ENCODE results near the gene TGFBR3L.
A peak's percentile ranks its signal among the peaks of the same experiment; 100 is the strongest.

The TGFBR3L gene

DNA sequence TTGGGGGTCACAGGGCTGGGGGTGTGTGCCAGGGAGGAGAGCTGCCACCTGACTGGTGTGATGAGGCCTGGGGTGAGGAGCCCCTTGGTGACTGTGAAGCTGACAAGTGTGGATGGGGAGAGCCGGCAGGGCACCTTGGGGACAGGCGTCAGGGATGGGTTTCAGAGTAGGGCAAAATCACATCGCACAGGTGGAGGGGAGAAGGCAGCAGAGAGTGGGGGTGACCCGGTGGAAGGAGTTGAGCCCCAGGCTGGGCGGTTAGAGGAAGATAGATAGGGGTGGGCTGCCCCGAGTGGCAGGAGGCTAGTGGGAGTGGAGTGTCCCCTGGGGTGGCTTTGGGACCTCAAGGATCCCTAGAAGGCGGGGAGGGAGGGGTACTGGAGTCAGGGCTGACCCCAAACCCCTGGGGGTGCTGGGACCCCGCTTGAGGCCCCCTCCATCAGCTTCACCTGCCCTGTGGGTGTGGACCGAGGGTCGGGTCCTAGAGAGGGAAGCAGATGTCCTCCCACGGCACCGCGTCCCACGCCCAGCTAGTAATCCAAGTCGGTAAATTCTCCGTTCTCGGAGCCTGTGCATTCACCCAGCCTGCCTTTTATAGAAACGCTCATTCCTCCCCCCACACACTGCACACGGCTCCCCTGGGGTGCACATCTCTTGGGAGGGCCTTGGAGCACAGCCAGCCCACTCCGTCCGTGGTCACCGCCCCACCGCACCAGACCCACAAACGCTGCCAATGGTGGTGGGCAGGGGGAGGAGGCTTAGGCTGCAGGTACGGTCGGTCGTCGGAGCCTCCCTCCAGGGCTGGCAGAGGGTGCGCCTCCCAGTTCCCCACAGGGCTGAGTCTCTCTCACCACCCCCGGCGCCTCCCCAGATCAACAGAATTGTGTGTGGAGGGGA, 8.9 kb downstream of the TGFBR3L start:
- Histone ChIP-seq H3K4me3 (ENCODE audit: low read length in 2 of 2) (no peak overlapping the region), H3K27ac (ENCODE audit: low read depth in 2 of 2, low read length in 2 of 2) (peak overlapping the region in 1 of 2 donors; percentile 16), H3K27me3 (ENCODE audit: control insufficient read depth in 2 of 2, insufficient read depth in 2 of 2, low read length in 2 of 2) (peaks cover 3 to 6% of the 10 kb centered on the region in 2 donors), H3K9ac (ENCODE audit: low read depth in 1 of 2, low read length in 2 of 2) (no peak overlapping the region), H3K36me3 (ENCODE audit: control insufficient read depth in 2 of 2, insufficient read depth in 2 of 2, low read length in 2 of 2) (peaks cover 0 to 6% of the 10 kb centered on the region in 2 donors), H3K4me1 (ENCODE audit: control insufficient read depth in 2 of 2, insufficient read depth in 2 of 2, low read length in 2 of 2) (peaks cover 25 to 29% of the 10 kb centered on the region in 2 donors), H3K9me3 (ENCODE audit: control insufficient read depth in 2 of 2, low read length in 2 of 2) (no peaks in the 10 kb centered on the region)

DNA sequence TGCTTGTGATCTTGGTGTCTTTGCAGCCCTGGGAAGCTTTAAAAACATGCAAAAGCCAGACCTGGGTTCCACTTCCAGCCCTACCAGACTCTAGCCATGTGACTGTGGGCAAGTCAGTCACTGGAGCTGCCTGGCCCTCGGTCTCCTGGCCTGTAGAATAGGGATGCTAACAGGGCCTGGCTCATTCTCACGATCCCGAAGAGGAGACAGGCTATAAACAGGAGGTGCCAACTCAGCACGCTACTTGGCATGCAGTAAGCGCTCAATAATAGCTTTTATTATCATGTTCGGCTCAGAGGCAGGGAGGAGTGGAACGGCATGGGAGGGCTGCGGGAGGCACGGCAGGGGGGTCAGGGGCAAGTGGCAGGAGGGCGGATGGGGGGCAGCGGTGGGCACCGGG, 9.6 kb downstream of the TGFBR3L start:
- Histone ChIP-seq H3K27me3 (ENCODE audit: control insufficient read depth in 2 of 2, insufficient read depth in 2 of 2, low read length in 2 of 2) (no peaks in the 10 kb centered on the region), H3K36me3 (ENCODE audit: control insufficient read depth in 2 of 2, insufficient read depth in 2 of 2, low read length in 2 of 2) (peaks cover 0 to 6% of the 10 kb centered on the region in 2 donors), H3K9ac (ENCODE audit: low read depth in 1 of 2, low read length in 2 of 2) (no peak overlapping the region), H3K4me1 (ENCODE audit: control insufficient read depth in 2 of 2, insufficient read depth in 2 of 2, low read length in 2 of 2) (peaks cover 20 to 29% of the 10 kb centered on the region in 2 donors), H3K4me3 (ENCODE audit: low read length in 2 of 2) (no peak overlapping the region), H3K27ac (ENCODE audit: low read depth in 2 of 2, low read length in 2 of 2) (no peak overlapping the region), H3K9me3 (ENCODE audit: control insufficient read depth in 2 of 2, low read length in 2 of 2) (no peaks in the 10 kb centered on the region)

DNA sequence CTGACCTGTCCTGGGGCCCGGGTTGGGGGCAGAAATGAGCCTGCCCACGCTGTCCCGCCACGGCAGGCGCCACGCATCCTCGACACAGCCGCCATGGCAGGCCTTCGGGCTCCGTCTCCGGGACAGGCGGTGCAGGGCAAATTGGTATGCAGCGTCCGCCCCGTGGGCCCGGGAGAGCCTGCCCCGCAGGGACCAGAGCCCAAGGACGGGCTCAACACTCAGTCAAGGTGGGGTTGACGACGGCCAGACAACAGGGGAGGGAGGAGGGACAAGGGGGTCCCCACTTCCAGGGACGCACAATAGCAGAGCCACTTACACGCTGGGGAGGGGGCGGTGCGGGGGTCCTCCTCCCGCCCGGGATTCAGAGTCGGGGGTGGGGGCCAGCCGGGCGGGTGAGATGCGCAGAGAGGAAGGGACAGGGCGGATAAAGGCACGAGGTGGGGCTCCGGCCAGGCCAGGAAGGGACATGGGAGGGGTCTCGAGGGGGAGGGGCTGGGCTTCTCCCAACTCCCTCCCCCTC, 10.1 kb downstream of the TGFBR3L start:
- Histone ChIP-seq H3K9me3 (ENCODE audit: control insufficient read depth in 2 of 2, low read length in 2 of 2) (no peaks in the 10 kb centered on the region), H3K27me3 (ENCODE audit: control insufficient read depth in 2 of 2, insufficient read depth in 2 of 2, low read length in 2 of 2) (no peaks in the 10 kb centered on the region), H3K27ac (ENCODE audit: low read depth in 2 of 2, low read length in 2 of 2) (no peak overlapping the region), H3K4me3 (ENCODE audit: low read length in 2 of 2) (no peak overlapping the region), H3K36me3 (ENCODE audit: control insufficient read depth in 2 of 2, insufficient read depth in 2 of 2, low read length in 2 of 2) (peaks cover 0 to 6% of the 10 kb centered on the region in 2 donors), H3K4me1 (ENCODE audit: control insufficient read depth in 2 of 2, insufficient read depth in 2 of 2, low read length in 2 of 2) (peaks cover 17 to 27% of the 10 kb centered on the region in 2 donors), H3K9ac (ENCODE audit: low read depth in 1 of 2, low read length in 2 of 2) (no peak overlapping the region)

GRCh38 chr19:7925171-7925851, 10.7 kb downstream of the TGFBR3L start:
- H3K27me3 ChIP-seq (ENCODE audit: control insufficient read depth in 2 of 2, insufficient read depth in 2 of 2, low read length in 2 of 2): no peaks in the 10 kb centered on the region
- no peak overlapping the region for H3K27ac ChIP-seq (ENCODE audit: low read depth in 2 of 2, low read length in 2 of 2)
- no peak overlapping the region for H3K9ac ChIP-seq (ENCODE audit: low read depth in 1 of 2, low read length in 2 of 2)
- H3K9me3 ChIP-seq (ENCODE audit: control insufficient read depth in 2 of 2, low read length in 2 of 2): no peaks in the 10 kb centered on the region
- H3K4me1 ChIP-seq (ENCODE audit: control insufficient read depth in 2 of 2, insufficient read depth in 2 of 2, low read length in 2 of 2): peaks cover 14 to 23% of the 10 kb centered on the region in 2 donors
- peaks cover 0 to 6% of the 10 kb centered on the region in 2 donors for H3K36me3 ChIP-seq (ENCODE audit: control insufficient read depth in 2 of 2, insufficient read depth in 2 of 2, low read length in 2 of 2)
- H3K4me3 ChIP-seq (ENCODE audit: low read length in 2 of 2): peak overlapping the region; percentile 23 to 37

DNA sequence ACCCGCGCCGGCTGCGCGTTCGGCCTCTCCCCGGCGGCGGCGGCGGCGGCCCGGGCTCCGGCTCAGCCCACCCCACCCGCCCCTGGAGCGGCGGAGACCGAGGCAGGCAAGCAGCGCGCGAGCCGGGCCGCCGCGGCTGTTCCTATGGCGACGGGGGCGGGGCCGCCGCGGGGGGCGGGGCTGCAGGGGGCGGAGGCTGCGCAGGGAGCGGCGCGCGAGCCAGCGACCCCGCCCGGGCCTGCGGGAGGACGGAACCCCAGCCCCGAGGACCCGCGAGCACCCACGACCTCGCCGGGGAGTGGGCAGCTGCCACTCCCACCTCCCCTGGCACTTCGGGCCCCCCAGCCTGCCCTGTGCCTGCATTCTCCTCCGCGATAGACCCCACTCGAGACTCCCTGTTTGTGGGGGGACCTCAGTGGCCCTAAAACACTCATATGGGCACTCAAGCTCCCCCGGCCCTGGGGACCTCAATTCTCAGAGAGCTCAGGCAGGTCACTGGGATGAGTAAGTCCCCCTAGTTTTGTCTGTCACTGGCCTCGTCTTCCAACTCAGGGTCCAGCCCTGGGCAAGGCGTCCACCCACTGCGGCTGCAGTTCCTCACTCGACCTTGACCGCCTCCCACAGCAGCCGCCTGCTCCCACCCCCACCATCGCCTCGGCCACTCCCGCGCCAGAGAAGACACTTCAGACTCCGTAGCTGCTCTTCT, 11.5 kb downstream of the TGFBR3L start, which contains the start of gene CTXN1:
Gene CTXN1, minus strand, starts transcription at position 115 of the 706 bp plus-strand sequence. CDS start 597 bp downstream, outside the sequence.
- H3K4me1 ChIP-seq (ENCODE audit: control insufficient read depth in 2 of 2, insufficient read depth in 2 of 2, low read length in 2 of 2): peaks cover 13 to 19% of the 10 kb centered on the region in 2 donors
- peaks cover 5 to 12% of the 10 kb centered on the region in 2 donors for H3K36me3 ChIP-seq (ENCODE audit: control insufficient read depth in 2 of 2, insufficient read depth in 2 of 2, low read length in 2 of 2)
- no peaks in the 10 kb centered on the region for H3K9me3 ChIP-seq (ENCODE audit: control insufficient read depth in 2 of 2, low read length in 2 of 2)
- H3K27ac ChIP-seq (ENCODE audit: low read depth in 2 of 2, low read length in 2 of 2): no peak within 1 kb of the TSS
- H3K27me3 ChIP-seq (ENCODE audit: control insufficient read depth in 2 of 2, insufficient read depth in 2 of 2, low read length in 2 of 2): no peaks in the 10 kb centered on the region
- peak within 1 kb of the TSS; percentile 46 to 52 for H3K4me3 ChIP-seq (ENCODE audit: low read length in 2 of 2)
- H3K9ac ChIP-seq (ENCODE audit: low read depth in 1 of 2, low read length in 2 of 2): peak within 1 kb of the TSS in 1 of 2 donors; percentile 43

- peaks cover 5 to 11% of the 10 kb centered on the region in 2 donors for H3K4me1 ChIP-seq (ENCODE audit: control insufficient read depth in 2 of 2, insufficient read depth in 2 of 2, low read length in 2 of 2)
- peaks cover 9 to 17% of the 10 kb centered on the region in 2 donors for H3K36me3 ChIP-seq (ENCODE audit: control insufficient read depth in 2 of 2, insufficient read depth in 2 of 2, low read length in 2 of 2)
- H3K4me3 ChIP-seq (ENCODE audit: low read length in 2 of 2): peak overlapping the region in 1 of 2 donors; percentile 46
- no peak overlapping the region for H3K9ac ChIP-seq (ENCODE audit: low read depth in 1 of 2, low read length in 2 of 2)
- no peak overlapping the region for H3K27ac ChIP-seq (ENCODE audit: low read depth in 2 of 2, low read length in 2 of 2)
- H3K9me3 ChIP-seq (ENCODE audit: control insufficient read depth in 2 of 2, low read length in 2 of 2): no peaks in the 10 kb centered on the region
- no peaks in the 10 kb centered on the region for H3K27me3 ChIP-seq (ENCODE audit: control insufficient read depth in 2 of 2, insufficient read depth in 2 of 2, low read length in 2 of 2)
Measured at GRCh38 chr19:7926727-7927604, 12.3 kb downstream of the TGFBR3L start.

GRCh38 chr19:7927605-7928333, 13.1 kb downstream of the TGFBR3L start:
- Histone ChIP-seq H3K27ac (ENCODE audit: low read depth in 2 of 2, low read length in 2 of 2) (peak overlapping the region in 1 of 2 donors; percentile 58), H3K27me3 (ENCODE audit: control insufficient read depth in 2 of 2, insufficient read depth in 2 of 2, low read length in 2 of 2) (no peaks in the 10 kb centered on the region), H3K36me3 (ENCODE audit: control insufficient read depth in 2 of 2, insufficient read depth in 2 of 2, low read length in 2 of 2) (peaks cover 17 to 23% of the 10 kb centered on the region in 2 donors), H3K4me1 (ENCODE audit: control insufficient read depth in 2 of 2, insufficient read depth in 2 of 2, low read length in 2 of 2) (peaks cover 2 to 10% of the 10 kb centered on the region in 2 donors), H3K4me3 (ENCODE audit: low read length in 2 of 2) (no peak overlapping the region), H3K9me3 (ENCODE audit: control insufficient read depth in 2 of 2, low read length in 2 of 2) (no peaks in the 10 kb centered on the region), H3K9ac (ENCODE audit: low read depth in 1 of 2, low read length in 2 of 2) (no peak overlapping the region)

DNA sequence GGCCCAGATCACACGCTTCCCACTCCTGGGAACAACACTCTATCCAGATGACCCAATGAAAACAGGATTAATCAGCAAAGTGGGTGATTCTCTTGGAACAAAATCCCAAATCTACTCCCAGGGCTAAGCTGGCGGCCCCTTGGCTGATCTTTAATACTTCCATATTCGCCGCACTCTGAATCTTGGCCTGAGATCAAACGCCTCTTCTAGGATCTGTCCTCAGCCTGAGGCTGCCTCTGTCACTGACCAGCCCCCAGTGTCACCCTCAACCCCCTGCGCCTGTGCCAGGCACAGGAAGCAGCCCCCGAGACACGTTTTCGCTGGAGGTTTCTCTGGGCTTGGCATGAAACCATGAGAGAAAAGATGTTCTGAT, 13.7 kb downstream of the TGFBR3L start:
- peaks cover 2 to 10% of the 10 kb centered on the region in 2 donors for H3K4me1 ChIP-seq (ENCODE audit: control insufficient read depth in 2 of 2, insufficient read depth in 2 of 2, low read length in 2 of 2)
- peak overlapping the region; percentile 42 to 58 for H3K27ac ChIP-seq (ENCODE audit: low read depth in 2 of 2, low read length in 2 of 2)
- H3K9ac ChIP-seq (ENCODE audit: low read depth in 1 of 2, low read length in 2 of 2): no peak overlapping the region
- no peak overlapping the region for H3K4me3 ChIP-seq (ENCODE audit: low read length in 2 of 2)
- no peaks in the 10 kb centered on the region for H3K27me3 ChIP-seq (ENCODE audit: control insufficient read depth in 2 of 2, insufficient read depth in 2 of 2, low read length in 2 of 2)
- H3K36me3 ChIP-seq (ENCODE audit: control insufficient read depth in 2 of 2, insufficient read depth in 2 of 2, low read length in 2 of 2): peaks cover 22 to 26% of the 10 kb centered on the region in 2 donors
- H3K9me3 ChIP-seq (ENCODE audit: control insufficient read depth in 2 of 2, low read length in 2 of 2): no peaks in the 10 kb centered on the region

Data from mucosa of rectum (tissue), 2 donors.